DOHH2 (cell line): ENCODE data around the gene NOM1.
"Not testable (repeated sequence)": the region's sequence is repeated elsewhere in the genome, so short reads cannot be mapped to it uniquely, and the experiment has no call there.

Experiments
- CTCF ChIP-seq: fragments of 200-600 bp; sonication (generic); IDR thresholded peaks from one replicate; pipeline ENCODE4 v1.5.1; 2014; ENCODE audit warnings: antibody characterized with exemption, mild to moderate bottlenecking, low read depth, low read length; ENCODE audit not compliant: poor library complexity, severe bottlenecking
- EZH2phosphoT487 ChIP-seq: fragments of 200-600 bp; sonication (generic); IDR thresholded peaks from 2 replicates; pipeline ENCODE4 v1.6.1; 2017; ENCODE audit warnings: borderline replicate concordance, mild to moderate bottlenecking, antibody characterized with exemption, low read length, moderate library complexity, mixed read lengths

- TF ChIP-seq CTCF, EZH2phosphoT487: not testable (repeated sequence)
These were observed 49.4 kb upstream of the NOM1 start for GRCh38 chr7:156900093-156900492.
